K562 (cell line): ENCODE measurements around the gene PCNX3. TPM values are rescaled to one million over a fixed set of nuclear protein-coding genes. Genes with fewer than 3 reads are reported as not detected.

Source experiments
- AFF4 ChIP-seq: sonication (generic); formaldehyde crosslinking; IDR thresholded peaks from 2 replicates; pipeline ENCODE4 v1.8.0; 2023; ENCODE audit warnings: mild to moderate bottlenecking, missing genetic modification reagents
- CBX8 ChIP-seq: fragments of 200-600 bp; sonication (generic); IDR thresholded peaks from 2 replicates; pipeline ENCODE4 v1.6.1; 2012; ENCODE audit warnings: borderline replicate concordance, mixed run types, low read depth, mild to moderate bottlenecking, moderate library complexity, mixed read lengths, low read length, control low read depth, inconsistent platforms; ENCODE audit not compliant: poor library complexity, severe bottlenecking; ENCODE audit errors: extremely low read depth
- CXXC5 ChIP-seq: fragments of 250-450 bp; sonication (Bioruptor Pico); IDR thresholded peaks from 2 replicates; pipeline ENCODE4 v1.8.0; 2022; ENCODE audit warnings: inconsistent platforms, mild to moderate bottlenecking, moderate library complexity
- KAT7 ChIP-seq: sonication (generic); formaldehyde crosslinking; IDR thresholded peaks from 2 replicates; pipeline ENCODE4 v1.8.0; 2022; ENCODE audit warnings: missing genetic modification reagents, mild to moderate bottlenecking, borderline replicate concordance
- NRF1 ChIP-seq, 2 experiments: fragments of 450-650 bp; IDR thresholded peaks in 1 of 2; conservative IDR thresholded peaks in 1 of 2; 2 replicates each; pipeline ENCODE4 v1.6.1; 2014; ENCODE audit warnings: mild to moderate bottlenecking in 2 of 2
- NUFIP1 ChIP-seq: fragments of 450-650 bp; IDR thresholded peaks from 2 replicates; pipeline ENCODE4 v1.6.1; 2018; ENCODE audit not compliant: partially characterized antibody
- RBFOX2 ChIP-seq: fragments of 200-400 bp; formaldehyde crosslinking; IDR thresholded peaks from 2 replicates; pipeline ENCODE4 v1.6.1; 2017; ENCODE audit warnings: low read depth, mild to moderate bottlenecking, low read length, moderate library complexity
- SFPQ ChIP-seq: fragments of 200-400 bp; formaldehyde crosslinking; IDR thresholded peaks from 2 replicates; pipeline ENCODE4 v1.6.1; 2017; ENCODE audit warnings: mild to moderate bottlenecking, low read depth, low read length, moderate library complexity
- U2AF1 ChIP-seq: fragments of 200-400 bp; formaldehyde crosslinking; optimal IDR thresholded peaks from 2 replicates; pipeline ENCODE3; 2017; ENCODE audit warnings: mild to moderate bottlenecking, low read depth, low read length, moderate library complexity
- ZBTB7A ChIP-seq: IDR thresholded peaks from 2 replicates; pipeline ENCODE4 v1.6.1; 2011; ENCODE audit warnings: low read depth, mild to moderate bottlenecking, low read length, moderate library complexity, borderline replicate concordance; ENCODE audit not compliant: control insufficient read depth
- ZNF592 ChIP-seq: fragments of 450-650 bp; IDR thresholded peaks from 2 replicates; pipeline ENCODE4 v1.6.1; 2017; ENCODE audit warnings: antibody characterized with exemption, mild to moderate bottlenecking
- polyA plus RNA-seq, 8 experiments: library from polyadenylated mRNA; depleted of rRNA in 4 of 8; stranded (reverse) in 5 of 8; unstranded in 3 of 8; fragments of >200 nt; fragmentation: Nextera tagmentation in 2 of 8; fragmentation: Illumina TruSeq in 1 of 8; extraction: Ambion mirVana in 2 of 8; extraction: Trizol in 1 of 8; gene quantifications; 2 replicates each; pipeline versions ENCODE4 v1.2.1 to v1.2.3, GENCODE V29; 2011 to 2014; ENCODE audit warnings: inconsistent platforms in 1 of 8, missing spikeins in 1 of 8
- total RNA-seq, 7 experiments: library from RNA; depleted of rRNA in 6 of 7; stranded (reverse); fragments of >200 nt in 6 of 7; fragmentation: Illumina TruSeq in 2 of 7; extraction: Trizol in 2 of 7; gene quantifications; 2 replicates each; pipeline versions ENCODE4 v1.2.1 to v1.2.3, GENCODE V29; 2011 to 2021; ENCODE audit warnings: low replicate concordance in 1 of 7

Gene PCNX3
- total and polyA plus RNA-seq, 9 of the 15 experiments (the other 6 are each of a cell fraction or from before 2014, with no cell fraction given): 0.11 to 47.8 (median 12.8) TPM

DNA sequence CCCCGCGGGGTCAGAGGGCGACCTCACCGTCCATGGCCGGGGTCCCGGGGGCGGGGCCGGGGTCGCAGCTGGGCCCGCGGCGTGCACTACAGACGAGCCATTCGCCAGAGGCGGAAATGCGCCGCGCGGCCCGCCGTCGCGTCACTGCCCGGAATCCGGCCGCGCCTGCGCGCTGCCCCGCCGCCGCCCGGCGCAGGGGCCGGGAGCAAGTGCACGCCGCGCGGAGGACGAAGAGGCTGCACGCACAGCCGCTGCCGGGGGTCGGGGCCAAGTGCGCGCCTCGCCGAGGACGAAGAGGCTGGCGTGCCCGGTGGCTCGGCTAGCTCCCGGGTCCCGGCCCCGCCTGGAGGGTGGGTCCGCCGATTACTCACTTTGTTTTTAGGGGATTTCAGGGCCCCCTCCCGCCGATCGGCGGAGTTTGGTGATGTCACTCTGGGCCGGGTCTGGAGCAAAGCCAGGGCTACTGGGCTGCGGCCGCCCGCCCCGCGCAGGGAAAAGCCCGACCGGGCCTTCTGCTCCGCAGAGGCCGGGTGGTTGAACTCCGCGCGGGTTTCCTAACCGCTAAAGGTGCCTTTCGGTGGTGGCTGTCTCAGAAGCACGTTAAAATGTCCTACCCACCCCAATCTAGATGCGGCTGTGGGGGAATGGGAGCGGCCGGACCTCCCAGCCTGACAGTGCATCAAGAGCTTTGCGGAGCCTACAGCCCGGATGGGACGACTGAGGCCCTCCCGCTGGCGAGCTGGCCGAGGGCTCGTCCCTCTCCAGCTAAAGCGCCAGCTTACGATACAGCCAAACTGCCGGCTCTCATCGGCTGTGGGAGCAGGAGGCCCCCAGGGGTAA, 47.4 kb downstream of the PCNX3 start, which contains the start of gene RELA (continued):
- TF ChIP-seq AFF4 (0 out of 2 replicates have a peak, but pooled peaks have one; percentile 68), SFPQ (no peak), U2AF1 (no peak), KAT7 (0 out of 2 replicates have a peak, but pooled peaks have one; percentile 70), ZNF592 (peak; percentile 12; the same call in 1 of the 2 replicates), CBX8 (no peak), ZBTB7A (peak; percentile 68; the same call in 1 of the 2 replicates), NUFIP1 (no peak), CXXC5 (peak; percentile 96), NRF1 (conservative IDR thresholded peaks at IDR 0.05 in 1 of 2, IDR thresholded peaks at IDR 0.05 in 1 of 2) (peak; percentile 92 to 93), RBFOX2 (peak; percentile 86)
